Spleen (tissue), 11 donors: ENCODE measurements around the gene TMTC4. TPM values are rescaled to one million over a fixed set of nuclear protein-coding genes. Genes with fewer than 3 reads are reported as not detected.

Experiments used
- DNase-seq: peaks from one replicate; pipeline ENCODE4 v3.0.0-alpha.2; 2020
- H3K27ac ChIP-seq, 8 donors: fragments of 200-600 bp; sonication (generic) in 7 of 8; 1 replicate in 4 of 8; 2 replicates in 4 of 8; pipeline versions ENCODE4 v1.5.0 to v1.8.0; 2016 to 2021; ENCODE audit warnings: inconsistent platforms in 4 of 8, mild to moderate bottlenecking in 4 of 8, moderate library complexity in 1 of 8
- H3K27me3 ChIP-seq, 7 donors: fragments of 200-600 bp; sonication (generic) in 6 of 7; replicated peaks in 1 of 7; 1 replicate in 4 of 7; 2 replicates in 3 of 7; pipeline versions ENCODE4 v1.5.0 to v1.8.0; 2016 to 2021; ENCODE audit warnings: inconsistent platforms in 3 of 7, mild to moderate bottlenecking in 1 of 7
- H3K36me3 ChIP-seq, 6 donors: fragments of 200-600 bp; sonication (generic) in 5 of 6; 1 replicate in 4 of 6; 2 replicates in 2 of 6; pipeline versions ENCODE4 v1.5.0 to v1.8.0; 2016 to 2021; ENCODE audit warnings: inconsistent platforms in 2 of 6
- H3K4me1 ChIP-seq, 6 donors: fragments of 200-600 bp; sonication (generic) in 5 of 6; 1 replicate in 3 of 6; 2 replicates in 3 of 6; pipeline versions ENCODE4 v1.5.0 to v1.8.0; 2016 to 2021; ENCODE audit warnings: inconsistent platforms in 3 of 6
- H3K4me3 ChIP-seq, 8 donors: fragments of 200-600 bp; sonication (generic) in 7 of 8; 1 replicate in 4 of 8; 2 replicates in 4 of 8; pipeline versions ENCODE4 v1.5.0 to v1.8.0; 2016 to 2021; ENCODE audit warnings: inconsistent platforms in 4 of 8, mild to moderate bottlenecking in 4 of 8, moderate library complexity in 2 of 8
- H3K9me3 ChIP-seq, 8 donors: fragments of 200-600 bp; sonication (generic) in 7 of 8; 1 replicate in 4 of 8; 2 replicates in 4 of 8; pipeline versions ENCODE4 v1.5.0 to v1.8.0; 2016 to 2021; ENCODE audit warnings: inconsistent platforms in 4 of 8
- CTCF ChIP-seq, 11 experiments: fragments of 200-600 bp in 7 of 11; fragments of 450-650 bp in 4 of 11; sonication (generic) in 4 of 11; IDR thresholded peaks in 8 of 11; conservative IDR thresholded peaks in 3 of 11; 1 replicate in 7 of 11; 2 replicates in 4 of 11; pipeline versions ENCODE4 v1.4.0 to v1.8.0; 2016 to 2021; ENCODE audit warnings: antibody characterized with exemption in 11 of 11, inconsistent platforms in 4 of 11, mild to moderate bottlenecking in 1 of 11
- POLR2A ChIP-seq, 3 donors: fragments of 450-650 bp; IDR thresholded peaks; one replicate each; pipeline ENCODE4 v1.5.1; 2017; ENCODE audit warnings: antibody characterized with exemption in 3 of 3, mild to moderate bottlenecking in 1 of 3
- POLR2AphosphoS5 ChIP-seq, 3 donors: sonication (generic); formaldehyde crosslinking; IDR thresholded peaks; one replicate each; pipeline ENCODE4 v1.5.1; 2017; ENCODE audit warnings: antibody characterized with exemption in 3 of 3
- WGBS, 5 donors: extraction: QIAGEN DNeasy Blood & Tissue Kit in 3 of 5; methylation state at CpG; one replicate each; pipeline versions ENCODE4 v1.1.5 to v1.1.7; 2013 to 2018; 5-methylcytosine and 5-hydroxymethylcytosine counted together
- intact Hi-C: fragments of 100-400 bp; cut with DNase I; formaldehyde crosslinking; loops from one replicate; pipeline ENCODE4 v1.15.0; 2023; ENCODE audit warnings: low total_unique reads
- polyA plus RNA-seq, 3 donors: library from polyadenylated mRNA; stranded (reverse); fragments of 200-250 nt; gene quantifications; one replicate each; pipeline ENCODE4 v1.2.1, GENCODE V29; 2013
- total RNA-seq, 7 donors: library from RNA; depleted of rRNA in 3 of 7; stranded (reverse); fragments of >200 nt in 3 of 7; fragmentation: NEBNext Ultra II Directional in 4 of 7; extraction: Animal tissue kit (Norgen Biotek cat#: 25700) in 4 of 7; gene quantifications; one replicate each; pipeline versions ENCODE4 v1.1.0 to v1.2.1, GENCODE V29; 2016 to 2021
- donor health status: healthy with polysubstance abuse.
- donor health status: DM: no; HTN: no; CAD: no; lungs with moderate emphysema.
- donor health status: DM: no; HTN: no; CAD: no.
- donor health status: Bipolar disorder and iron deficiency.
- donor health status: healthy.
- donor health status: DM: no; HTN: no; CAD: no.
- donor health status: DM: yes; HTN: yes; CAD: no.

Gene TMTC4
- total and polyA plus RNA-seq, 10 donors, result 3.7 to 17.7 (median 12.1) TPM

- TF ChIP-seq POLR2AphosphoS5 (IDR thresholded peaks at IDR 0.05), result no peak
- no peak for TF ChIP-seq POLR2A (IDR thresholded peaks at IDR 0.05)
- no peak for TF ChIP-seq CTCF (IDR thresholded peaks at IDR 0.05 in 8 of 11, conservative IDR thresholded peaks at IDR 0.05 in 3 of 11)
- Histone ChIP-seq H3K36me3 (no peaks in the 10 kb centered on the region), H3K9me3 (no peaks in the 10 kb centered on the region), H3K4me3 (peak overlapping the region in 7 of 8 donors; percentile 82 to 99 (median 97)), H3K4me1 (peaks cover 10 to 38% (median 21%) of the 10 kb centered on the region in 6 donors), H3K27me3 (peaks cover 0 to 9% (median 0%) of the 10 kb centered on the region in 7 donors), H3K27ac (peak overlapping the region in 6 of 8 donors; percentile 81 to 91 (median 88))
- DNase-seq, result no peak
- WGBS, 5 donors, result 9 to 15% (median 12%) methylated on average over 15 of the region's 15 CpGs
- intact Hi-C loops, result no loop called here
Measured at GRCh38 chr13:100675661-100676129, 1.1 kb upstream of the TMTC4 start.

- peaks cover 0 to 9% (median 0%) of the 10 kb centered on the region in 7 donors for H3K27me3 ChIP-seq
- H3K9me3 ChIP-seq, result no peaks in the 10 kb centered on the region
- DNase-seq, result peak; percentile 100
- H3K27ac ChIP-seq, result peak overlapping the region; percentile 60 to 91 (median 88)
- intact Hi-C loops, result no loop called here
- TF ChIP-seq POLR2AphosphoS5 (IDR thresholded peaks at IDR 0.05), result peak; percentile 95 to 98 (median 96)
- peak in 7 of 11 experiments; percentile 31 to 64 (median 52) for TF ChIP-seq CTCF (IDR thresholded peaks at IDR 0.05 in 8 of 11, conservative IDR thresholded peaks at IDR 0.05 in 3 of 11)
- TF ChIP-seq POLR2A (IDR thresholded peaks at IDR 0.05), result peak in 1 of 3 donors; percentile 25
- peaks cover 10 to 38% (median 21%) of the 10 kb centered on the region in 6 donors for H3K4me1 ChIP-seq
- 0 to 2% (median 1%) methylated on average over 34 to 67 of the region's 67 CpGs for WGBS, 5 donors
- peak overlapping the region; percentile 82 to 99 (median 92) for H3K4me3 ChIP-seq
- peaks cover 0 to 4% (median 0%) of the 10 kb centered on the region in 6 donors for H3K36me3 ChIP-seq
Measured at GRCh38 chr13:100674872-100675660, 471 bp upstream of the TMTC4 start.

GRCh38 chr13:100673713-100674571, 653 bp downstream of the TMTC4 start:
- TF ChIP-seq POLR2A (IDR thresholded peaks at IDR 0.05) (no peak), CTCF (IDR thresholded peaks at IDR 0.05 in 8 of 11, conservative IDR thresholded peaks at IDR 0.05 in 3 of 11) (peak in 1 of 11 experiments; percentile 3), POLR2AphosphoS5 (IDR thresholded peaks at IDR 0.05) (peak in 2 of 3 donors; percentile 27 to 57)
- DNase-seq, result peak; percentile 81
- no peaks in the 10 kb centered on the region for H3K9me3 ChIP-seq

More at GRCh38 chr13:100673713-100674571, 653 bp downstream of the TMTC4 start:
- WGBS, 5 donors, result 0 to 4% (median 0%) methylated on average over 12 to 86 of the region's 86 CpGs
- Histone ChIP-seq H3K4me3 (peak overlapping the region; percentile 82 to 99 (median 92)), H3K36me3 (peaks cover 0 to 15% (median 0%) of the 10 kb centered on the region in 6 donors), H3K4me1 (peaks cover 10 to 38% (median 21%) of the 10 kb centered on the region in 6 donors), H3K27ac (peak overlapping the region; percentile 60 to 91 (median 88)), H3K27me3 (peaks cover 0 to 9% (median 0%) of the 10 kb centered on the region in 7 donors)
- intact Hi-C loops, result no loop called here
